Hepatocyte (in vitro differentiated cells): ENCODE measurements around the gene RBM4B.

Experiments
- EZH2 ChIP-seq: fragments of 200-600 bp; sonication (generic); IDR thresholded peaks from 2 replicates; pipeline ENCODE4 v1.6.1; 2016; ENCODE audit warnings: antibody characterized with exemption, mild to moderate bottlenecking, borderline replicate concordance
- EZH2phosphoT487 ChIP-seq: fragments of 200-600 bp; sonication (generic); IDR thresholded peaks from one replicate; pipeline ENCODE4 v1.6.1; 2018; ENCODE audit warnings: antibody characterized with exemption, mild to moderate bottlenecking, low read depth, moderate library complexity; ENCODE audit not compliant: unreplicated experiment, severe bottlenecking
- TF ChIP-seq, protein P1 (sequence below): fragments of 200-600 bp; sonication (generic); IDR thresholded peaks from 2 replicates; pipeline ENCODE4 v1.5.1; 2016; ENCODE audit warnings: antibody characterized with exemption, mild to moderate bottlenecking; ENCODE audit not compliant: poor library complexity

DNA sequence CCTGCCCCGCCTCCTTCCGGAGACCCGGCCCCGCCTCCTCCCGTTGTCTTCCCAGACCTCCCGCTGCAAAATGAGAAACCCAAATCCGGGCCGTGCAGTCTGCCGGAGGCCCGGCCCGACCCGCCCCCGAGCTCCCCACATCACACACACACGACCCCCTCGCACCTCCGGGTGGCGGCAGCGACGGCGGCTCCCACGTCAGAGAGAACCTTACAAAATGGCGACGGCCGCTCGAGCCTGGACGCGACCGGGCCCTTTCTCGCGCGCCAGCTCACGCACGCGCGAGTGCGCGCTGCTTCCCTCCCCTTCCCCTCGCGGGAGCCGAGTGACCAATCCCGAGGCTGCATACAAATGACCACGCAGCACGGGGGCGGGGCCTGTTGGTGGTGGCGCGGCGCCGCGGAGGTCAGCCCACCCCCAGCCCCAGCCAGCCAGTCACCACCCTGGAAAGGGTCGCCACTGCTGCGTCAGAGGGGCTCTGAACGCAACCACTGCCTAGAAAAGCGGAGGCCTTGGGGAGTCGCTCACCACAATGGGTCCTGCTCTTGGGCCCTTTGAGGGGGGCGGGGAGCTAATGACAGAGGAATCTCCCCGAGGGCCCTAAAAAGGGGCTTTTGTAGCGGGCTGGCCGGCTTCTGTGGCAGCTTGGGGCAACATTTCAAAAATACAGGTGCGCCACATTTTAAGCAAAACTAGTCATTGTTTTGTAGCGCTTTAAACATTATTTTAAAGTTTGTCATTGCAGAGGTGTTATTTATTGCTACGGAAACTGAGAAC, at the start of gene RBM4B:
- TF ChIP-seq EZH2phosphoT487 (no peak), EZH2 (no peak)
- TF ChIP-seq, protein P1, sequence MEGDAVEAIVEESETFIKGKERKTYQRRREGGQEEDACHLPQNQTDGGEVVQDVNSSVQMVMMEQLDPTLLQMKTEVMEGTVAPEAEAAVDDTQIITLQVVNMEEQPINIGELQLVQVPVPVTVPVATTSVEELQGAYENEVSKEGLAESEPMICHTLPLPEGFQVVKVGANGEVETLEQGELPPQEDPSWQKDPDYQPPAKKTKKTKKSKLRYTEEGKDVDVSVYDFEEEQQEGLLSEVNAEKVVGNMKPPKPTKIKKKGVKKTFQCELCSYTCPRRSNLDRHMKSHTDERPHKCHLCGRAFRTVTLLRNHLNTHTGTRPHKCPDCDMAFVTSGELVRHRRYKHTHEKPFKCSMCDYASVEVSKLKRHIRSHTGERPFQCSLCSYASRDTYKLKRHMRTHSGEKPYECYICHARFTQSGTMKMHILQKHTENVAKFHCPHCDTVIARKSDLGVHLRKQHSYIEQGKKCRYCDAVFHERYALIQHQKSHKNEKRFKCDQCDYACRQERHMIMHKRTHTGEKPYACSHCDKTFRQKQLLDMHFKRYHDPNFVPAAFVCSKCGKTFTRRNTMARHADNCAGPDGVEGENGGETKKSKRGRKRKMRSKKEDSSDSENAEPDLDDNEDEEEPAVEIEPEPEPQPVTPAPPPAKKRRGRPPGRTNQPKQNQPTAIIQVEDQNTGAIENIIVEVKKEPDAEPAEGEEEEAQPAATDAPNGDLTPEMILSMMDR = no peak
